ENCODE results near the gene TMEM247.

- TF ChIP-seq POLR2A (IDR thresholded peaks at IDR 0.05), result no peak
- no peak for TF ChIP-seq CTCF (IDR thresholded peaks at IDR 0.05)
Measured at GRCh38 chr2:46521215-46521683, 41.9 kb downstream of the TMEM247 start.
